GM21528 (cell line): Measurements from ENCODE around the gene PPIL6.

ENCODE experiments used
- ATAC-seq: cut with Tn5 transposase; IDR thresholded peaks from one replicate; pipeline ENCODE4 v1.9.1; 2021; ENCODE audit warnings: mild to moderate bottlenecking, moderate library complexity; ENCODE audit not compliant: unreplicated experiment, low FRiP score

The PPIL6 gene

GRCh38 chr6:109449795-109450673 is 9.6 kb upstream of the PPIL6 start:
- no peak for ATAC-seq

- no peak for ATAC-seq
Measured at GRCh38 chr6:109449064-109449794, 8.8 kb upstream of the PPIL6 start.

- no peak for ATAC-seq
Measured at GRCh38 chr6:109448615-109449014, 8.2 kb upstream of the PPIL6 start.

- no peak for ATAC-seq
Measured at GRCh38 chr6:109447878-109448555, 7.6 kb upstream of the PPIL6 start.

- no peak for ATAC-seq
Measured at GRCh38 chr6:109447087-109447486, 6.7 kb upstream of the PPIL6 start.

- ATAC-seq = no peak
Measured at GRCh38 chr6:109446541-109446940, 6.1 kb upstream of the PPIL6 start.

- ATAC-seq = no peak
Measured at GRCh38 chr6:109446072-109446471, 5.6 kb upstream of the PPIL6 start.

- no peak for ATAC-seq
Measured at GRCh38 chr6:109445382-109445781, 5.0 kb upstream of the PPIL6 start.

- no peak for ATAC-seq
Measured at GRCh38 chr6:109443425-109443950, 3.1 kb upstream of the PPIL6 start.

- ATAC-seq = no peak
Measured at GRCh38 chr6:109442393-109442924, 2.0 kb upstream of the PPIL6 start.

- peak; percentile 28 for ATAC-seq
Measured at GRCh38 chr6:109441069-109441816, 815 bp upstream of the PPIL6 start.

- no peak for ATAC-seq
Measured at GRCh38 chr6:109436041-109436440, 4.4 kb downstream of the PPIL6 start.

- no peak for ATAC-seq
Measured at GRCh38 chr6:109434456-109434855, 6.0 kb downstream of the PPIL6 start.

- ATAC-seq = no peak
Measured at GRCh38 chr6:109429496-109429895, 10.9 kb downstream of the PPIL6 start.

- no peak for ATAC-seq
Measured at GRCh38 chr6:109428889-109429477, 11.4 kb downstream of the PPIL6 start.

GRCh38 chr6:109424946-109425345 is 15.5 kb downstream of the PPIL6 start:
- ATAC-seq = no peak

GRCh38 chr6:109421184-109421583 is 19.2 kb downstream of the PPIL6 start:
- no peak for ATAC-seq

- no peak for ATAC-seq
Measured at GRCh38 chr6:109420751-109421150, 19.7 kb downstream of the PPIL6 start.

- ATAC-seq = no peak
Measured at GRCh38 chr6:109417646-109418045, 22.8 kb downstream of the PPIL6 start.

GRCh38 chr6:109411034-109411433 is 29.4 kb downstream of the PPIL6 start:
- ATAC-seq = no peak
